Activated CD4-positive, alpha-beta memory T cell treated with anti-CD3 and anti-CD28 coated beads, Interleukin-2, amount 10 ng/mL, durations not matched to agents 7 days and 5 days (primary cell): ENCODE measurements around the gene PKIG. TPM values are rescaled to one million over a fixed set of nuclear protein-coding genes. Genes with fewer than 3 reads are reported as not detected.

Source experiments
- total RNA-seq, 2 experiments: library from RNA; stranded (reverse); gene quantifications; one replicate each; pipeline ENCODE4 v1.2.3, GENCODE V29; 2021

The PKIG gene
- total RNA-seq, 2 experiments from 2014 or later, result 1.1 to 1.6 TPM

Other genes starting within 250 kb of the PKIG start
- gene R3HDML, start 245.5 kb upstream of the PKIG start, total RNA-seq, result not detected
- gene HNF4A, start 226.9 kb upstream of the PKIG start, total RNA-seq, result not detected
- 10 to 100 TPM; 15.5 to 16.6 TPM for gene TTPAL, start 106.7 kb upstream of the PKIG start, total RNA-seq
- gene SERINC3, start 60.5 kb upstream of the PKIG start, total RNA-seq, result 10 to 100 TPM; 90.8 to 93.3 TPM
- gene ADA, start 69.1 kb downstream of the PKIG start, total RNA-seq, result 10 to 100 TPM; 79.0 to 79.7 TPM
- not detected for gene CCN5, start 132.8 kb downstream of the PKIG start, total RNA-seq
- gene KCNK15, start 163.3 kb downstream of the PKIG start, total RNA-seq, result not detected
- gene RIMS4, start 228.0 kb downstream of the PKIG start, total RNA-seq, result not detected